OCI-LY1 (cell line): ENCODE results near the gene C3orf70.

ENCODE experiments used
- H2AFZ ChIP-seq: fragments of 200-600 bp; sonication (generic), shearing (Covaris generic); 2 replicates; pipeline ENCODE4 v1.6.0; 2014; ENCODE audit warnings: antibody characterized with exemption, mild to moderate bottlenecking, low read length
- H3F3A ChIP-seq: fragments of 200-600 bp; sonication (generic), shearing (Covaris generic); 2 replicates; pipeline ENCODE4 v1.6.0; 2014; ENCODE audit warnings: mild to moderate bottlenecking, antibody characterized with exemption, low read length, moderate library complexity; ENCODE audit not compliant: insufficient read depth
- H3K27ac ChIP-seq: fragments of 200-600 bp; sonication (generic); 2 replicates; pipeline ENCODE4 v1.5.1; 2014; ENCODE audit warnings: low read length, mixed run types, mild to moderate bottlenecking, low read depth; ENCODE audit not compliant: poor library complexity, severe bottlenecking
- H3K27me3 ChIP-seq: fragments of 200-600 bp; sonication (generic); 2 replicates; pipeline ENCODE4 v1.6.0; 2014; ENCODE audit warnings: antibody characterized with exemption, mild to moderate bottlenecking, low read length, moderate library complexity; ENCODE audit not compliant: insufficient read depth
- H3K36me3 ChIP-seq: fragments of 200-600 bp; sonication (generic); 2 replicates; pipeline ENCODE4 v1.6.1; 2014; ENCODE audit warnings: mild to moderate bottlenecking, antibody characterized with exemption, low read length, moderate library complexity, mixed read lengths; ENCODE audit not compliant: insufficient read depth
- H3K4me1 ChIP-seq: fragments of 200-600 bp; sonication (generic); 2 replicates; pipeline ENCODE4 v1.5.1; 2014; ENCODE audit warnings: mild to moderate bottlenecking, low read length, moderate library complexity; ENCODE audit not compliant: insufficient read depth, severe bottlenecking
- H3K4me2 ChIP-seq: fragments of 200-600 bp; sonication (generic), shearing (Covaris generic); 2 replicates; pipeline ENCODE4 v1.6.1; 2014; ENCODE audit warnings: low read length
- H3K4me3 ChIP-seq: fragments of 200-600 bp; sonication (generic); 2 replicates; pipeline ENCODE4 v1.5.1; 2014; ENCODE audit warnings: low read length, low read depth, mild to moderate bottlenecking, mixed read lengths; ENCODE audit not compliant: poor library complexity, severe bottlenecking
- H3K79me2 ChIP-seq: fragments of 200-600 bp; shearing (Covaris generic); 2 replicates; pipeline ENCODE4 v1.6.1; 2016; ENCODE audit warnings: mixed run types, low read length, mixed read lengths; ENCODE audit not compliant: insufficient read depth
- H3K9ac ChIP-seq: fragments of 200-600 bp; sonication (generic), shearing (Covaris generic); 2 replicates; pipeline ENCODE4 v1.6.1; 2014; ENCODE audit warnings: mild to moderate bottlenecking, low read length, mixed read lengths
- H3K9me2 ChIP-seq: fragments of 200-600 bp; sonication (generic), shearing (Covaris generic); 2 replicates; pipeline ENCODE4 v1.6.1; 2014; ENCODE audit warnings: low read depth, mild to moderate bottlenecking, low read length, mixed read lengths
- H3K9me3 ChIP-seq: fragments of 200-600 bp; shearing (Covaris generic); 2 replicates; pipeline ENCODE4 v1.6.1; 2014; ENCODE audit warnings: low read length, mixed read lengths
- H4K20me1 ChIP-seq: fragments of 200-600 bp; sonication (generic), shearing (Covaris generic); 2 replicates; pipeline ENCODE4 v1.6.0; 2016; ENCODE audit warnings: mild to moderate bottlenecking, low read length; ENCODE audit not compliant: insufficient read depth
- EZH2 ChIP-seq: fragments of 200-600 bp; sonication (generic), shearing (Covaris generic); IDR thresholded peaks from 2 replicates; pipeline ENCODE4 v1.8.0; 2017; ENCODE audit warnings: borderline replicate concordance, mixed run types, mild to moderate bottlenecking, antibody characterized with exemption, low read length, moderate library complexity, mixed read lengths
- TF ChIP-seq, protein P1 (sequence below): fragments of 200-600 bp; sonication (generic), shearing (Covaris generic); IDR thresholded peaks from 2 replicates; pipeline ENCODE4 v1.5.1; 2017; ENCODE audit warnings: mild to moderate bottlenecking, antibody characterized with exemption, low read length, moderate library complexity, mixed read lengths

Gene C3orf70

DNA sequence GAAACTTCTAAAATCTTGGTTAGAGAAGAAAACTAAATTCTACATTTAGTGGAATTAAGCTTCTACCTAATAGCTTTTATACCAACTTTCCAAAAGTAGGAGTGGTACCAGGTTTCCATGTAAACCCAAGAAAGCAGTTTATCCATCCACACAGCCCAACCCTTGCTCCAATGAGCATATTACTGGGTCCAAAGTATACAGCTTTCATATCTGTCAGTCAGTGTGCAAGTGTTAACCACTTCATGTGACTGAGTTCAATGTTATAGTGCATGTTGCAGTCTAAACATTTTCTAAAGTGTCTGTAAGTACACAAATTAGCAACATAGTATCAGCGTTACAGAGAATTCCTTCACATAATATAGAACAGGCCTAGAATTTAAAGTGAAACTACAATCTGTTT, 73.2 kb downstream of the C3orf70 start:
- H3K4me3 ChIP-seq: no peak overlapping the region
- no peak overlapping the region for H3K4me2 ChIP-seq
- H3K79me2 ChIP-seq: no peaks in the 10 kb centered on the region
- H3K27me3 ChIP-seq: no peaks in the 10 kb centered on the region; the same call in 1 of the 2 replicates
- H3K9me2 ChIP-seq: no peaks in the 10 kb centered on the region
- no peaks in the 10 kb centered on the region for H3K36me3 ChIP-seq
- H3K9ac ChIP-seq: no peak overlapping the region
- H3F3A ChIP-seq: no peaks in the 10 kb centered on the region
- H3K27ac ChIP-seq: no peak overlapping the region
- no peaks in the 10 kb centered on the region for H4K20me1 ChIP-seq
- H3K9me3 ChIP-seq: no peaks in the 10 kb centered on the region
- no peak for TF ChIP-seq EZH2
- TF ChIP-seq, protein P1, sequence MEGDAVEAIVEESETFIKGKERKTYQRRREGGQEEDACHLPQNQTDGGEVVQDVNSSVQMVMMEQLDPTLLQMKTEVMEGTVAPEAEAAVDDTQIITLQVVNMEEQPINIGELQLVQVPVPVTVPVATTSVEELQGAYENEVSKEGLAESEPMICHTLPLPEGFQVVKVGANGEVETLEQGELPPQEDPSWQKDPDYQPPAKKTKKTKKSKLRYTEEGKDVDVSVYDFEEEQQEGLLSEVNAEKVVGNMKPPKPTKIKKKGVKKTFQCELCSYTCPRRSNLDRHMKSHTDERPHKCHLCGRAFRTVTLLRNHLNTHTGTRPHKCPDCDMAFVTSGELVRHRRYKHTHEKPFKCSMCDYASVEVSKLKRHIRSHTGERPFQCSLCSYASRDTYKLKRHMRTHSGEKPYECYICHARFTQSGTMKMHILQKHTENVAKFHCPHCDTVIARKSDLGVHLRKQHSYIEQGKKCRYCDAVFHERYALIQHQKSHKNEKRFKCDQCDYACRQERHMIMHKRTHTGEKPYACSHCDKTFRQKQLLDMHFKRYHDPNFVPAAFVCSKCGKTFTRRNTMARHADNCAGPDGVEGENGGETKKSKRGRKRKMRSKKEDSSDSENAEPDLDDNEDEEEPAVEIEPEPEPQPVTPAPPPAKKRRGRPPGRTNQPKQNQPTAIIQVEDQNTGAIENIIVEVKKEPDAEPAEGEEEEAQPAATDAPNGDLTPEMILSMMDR: no peak
- no peak overlapping the region for H2AFZ ChIP-seq
- H3K4me1 ChIP-seq: no peaks in the 10 kb centered on the region

DNA sequence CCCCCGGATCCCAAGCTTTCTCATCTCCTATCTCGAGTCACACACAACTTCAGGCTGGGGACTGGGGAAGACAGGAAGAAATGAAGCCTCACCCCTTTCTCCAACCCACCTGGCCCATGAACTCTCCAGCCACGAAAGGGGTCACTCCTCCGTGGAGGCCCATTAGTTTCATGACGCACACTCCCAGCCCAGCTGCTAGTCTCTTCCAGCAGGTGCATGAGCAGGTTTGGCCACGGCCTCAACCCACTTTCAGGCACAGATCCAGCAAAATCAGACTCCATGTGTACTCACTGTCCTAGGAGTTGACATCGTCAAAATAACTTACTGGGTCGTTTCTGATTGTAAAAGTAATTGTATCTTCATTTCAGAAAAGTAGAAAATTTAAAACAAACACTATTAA, 76.6 kb downstream of the C3orf70 start:
- Histone ChIP-seq H3K9me3 (no peaks in the 10 kb centered on the region), H3K9me2 (no peaks in the 10 kb centered on the region), H3K27me3 (no peaks in the 10 kb centered on the region; the same call in 1 of the 2 replicates), H3K27ac (no peak overlapping the region), H3K79me2 (no peaks in the 10 kb centered on the region), H2AFZ (no peak overlapping the region), H3K4me3 (no peak overlapping the region), H3K4me1 (no peaks in the 10 kb centered on the region), H3K9ac (no peak overlapping the region), H4K20me1 (no peaks in the 10 kb centered on the region), H3F3A (no peaks in the 10 kb centered on the region), H3K36me3 (no peaks in the 10 kb centered on the region), H3K4me2 (no peak overlapping the region)
- TF ChIP-seq EZH2: no peak
- TF ChIP-seq, protein P1: no peak

DNA sequence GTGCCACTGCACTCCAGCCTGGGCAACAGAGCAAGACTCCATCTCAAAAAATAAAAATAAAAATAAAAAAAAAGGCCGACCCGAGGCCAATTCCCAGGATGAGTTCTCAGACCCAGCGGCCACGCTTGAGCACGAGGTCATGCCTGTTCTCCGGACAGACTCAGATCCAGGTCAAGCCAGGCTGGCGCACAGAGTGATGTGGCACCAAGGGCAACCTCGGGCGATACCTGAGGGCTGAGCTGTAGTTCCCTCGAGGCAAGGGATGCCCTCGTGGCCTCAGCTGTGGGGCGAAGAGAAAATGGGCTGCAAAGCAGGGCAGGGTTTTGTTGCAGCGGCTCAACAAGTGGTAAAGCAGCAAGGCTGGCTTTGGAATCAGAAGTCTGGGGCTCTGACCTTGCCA, 77.3 kb downstream of the C3orf70 start:
- Histone ChIP-seq H3K36me3 (no peaks in the 10 kb centered on the region), H3K9ac (no peak overlapping the region), H4K20me1 (no peaks in the 10 kb centered on the region), H3K4me3 (no peak overlapping the region), H3K27ac (no peak overlapping the region), H3F3A (no peaks in the 10 kb centered on the region), H3K27me3 (no peaks in the 10 kb centered on the region; the same call in 1 of the 2 replicates), H3K9me2 (no peaks in the 10 kb centered on the region), H3K4me1 (no peaks in the 10 kb centered on the region), H3K9me3 (no peaks in the 10 kb centered on the region), H3K79me2 (no peaks in the 10 kb centered on the region), H2AFZ (no peak overlapping the region), H3K4me2 (no peak overlapping the region)
- TF ChIP-seq, protein P1: no peak
- TF ChIP-seq EZH2: no peak
